Breast epithelium (tissue), 3 donors: ENCODE measurements around the gene MYBPC3.

Experiments used
- POLR2AphosphoS5 ChIP-seq, 3 donors: sonication (generic); formaldehyde crosslinking; IDR thresholded peaks; one replicate each; pipeline ENCODE4 v1.6.1; 2017; ENCODE audit warnings: antibody characterized with exemption in 3 of 3
- TF ChIP-seq, protein P1 (sequence below), 3 donors: fragments of 450-650 bp; IDR thresholded peaks; one replicate each; pipeline ENCODE4 v1.5.1; 2016 to 2017; ENCODE audit warnings: antibody characterized with exemption in 3 of 3, mild to moderate bottlenecking in 3 of 3, moderate library complexity in 3 of 3

DNA sequence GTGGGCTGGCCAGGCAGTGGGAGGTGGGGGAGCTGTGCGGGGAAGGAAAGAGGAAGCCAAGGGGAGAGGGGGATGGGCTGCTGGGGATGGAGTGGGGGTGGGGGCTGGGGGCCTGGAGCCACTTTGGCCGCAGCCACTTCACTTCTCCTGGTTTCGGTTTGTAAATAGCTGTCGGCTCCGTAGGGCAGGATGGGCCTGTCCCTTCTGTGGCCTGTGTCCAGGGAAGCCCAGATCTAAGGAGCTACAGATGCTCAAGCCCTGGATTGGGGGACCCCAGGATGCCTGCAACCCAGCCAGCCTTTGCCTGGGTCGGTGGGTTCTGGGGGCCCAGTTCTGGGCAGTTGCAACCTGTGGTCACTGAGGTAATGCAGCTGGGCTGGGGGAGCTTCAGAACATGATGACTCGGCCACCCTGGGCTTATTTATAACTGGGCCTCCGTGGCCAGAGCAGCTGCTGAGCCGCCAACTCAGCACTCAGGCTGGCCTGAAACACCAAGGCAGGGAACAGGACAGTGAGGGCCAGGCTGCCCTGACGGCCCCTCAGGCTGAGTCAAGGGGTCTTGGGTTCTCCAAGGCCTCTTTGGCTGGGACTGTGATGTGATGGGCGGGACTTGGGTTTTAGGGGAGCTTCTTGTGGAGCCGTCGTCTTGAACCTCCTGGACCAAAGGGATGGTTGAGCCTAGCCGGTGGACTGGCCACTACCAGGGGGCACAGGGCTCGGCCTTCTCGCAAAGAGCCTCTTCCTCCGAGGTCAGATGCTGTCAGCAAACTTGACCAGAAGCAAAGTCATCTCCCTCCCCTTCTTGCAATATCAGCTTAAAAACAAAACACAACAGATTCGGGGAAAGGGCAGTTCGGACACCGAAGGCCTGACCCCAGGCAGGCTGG, 40.9 kb upstream of the MYBPC3 start:
- TF ChIP-seq, protein P1, sequence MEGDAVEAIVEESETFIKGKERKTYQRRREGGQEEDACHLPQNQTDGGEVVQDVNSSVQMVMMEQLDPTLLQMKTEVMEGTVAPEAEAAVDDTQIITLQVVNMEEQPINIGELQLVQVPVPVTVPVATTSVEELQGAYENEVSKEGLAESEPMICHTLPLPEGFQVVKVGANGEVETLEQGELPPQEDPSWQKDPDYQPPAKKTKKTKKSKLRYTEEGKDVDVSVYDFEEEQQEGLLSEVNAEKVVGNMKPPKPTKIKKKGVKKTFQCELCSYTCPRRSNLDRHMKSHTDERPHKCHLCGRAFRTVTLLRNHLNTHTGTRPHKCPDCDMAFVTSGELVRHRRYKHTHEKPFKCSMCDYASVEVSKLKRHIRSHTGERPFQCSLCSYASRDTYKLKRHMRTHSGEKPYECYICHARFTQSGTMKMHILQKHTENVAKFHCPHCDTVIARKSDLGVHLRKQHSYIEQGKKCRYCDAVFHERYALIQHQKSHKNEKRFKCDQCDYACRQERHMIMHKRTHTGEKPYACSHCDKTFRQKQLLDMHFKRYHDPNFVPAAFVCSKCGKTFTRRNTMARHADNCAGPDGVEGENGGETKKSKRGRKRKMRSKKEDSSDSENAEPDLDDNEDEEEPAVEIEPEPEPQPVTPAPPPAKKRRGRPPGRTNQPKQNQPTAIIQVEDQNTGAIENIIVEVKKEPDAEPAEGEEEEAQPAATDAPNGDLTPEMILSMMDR (IDR thresholded peaks at IDR 0.05) = no peak
- no peak for TF ChIP-seq POLR2AphosphoS5 (IDR thresholded peaks at IDR 0.05)
